ENCODE data around the gene CHRNA5. TPM values are rescaled to one million over a fixed set of nuclear protein-coding genes. Genes with fewer than 3 reads are reported as not detected.

CHRNA5 gene
- total and polyA plus RNA-seq, 9 of the 15 experiments (the other 6 are each of a cell fraction or from before 2014, with no cell fraction given), result 2.8 to 16.1 (median 11.4) TPM

DNA sequence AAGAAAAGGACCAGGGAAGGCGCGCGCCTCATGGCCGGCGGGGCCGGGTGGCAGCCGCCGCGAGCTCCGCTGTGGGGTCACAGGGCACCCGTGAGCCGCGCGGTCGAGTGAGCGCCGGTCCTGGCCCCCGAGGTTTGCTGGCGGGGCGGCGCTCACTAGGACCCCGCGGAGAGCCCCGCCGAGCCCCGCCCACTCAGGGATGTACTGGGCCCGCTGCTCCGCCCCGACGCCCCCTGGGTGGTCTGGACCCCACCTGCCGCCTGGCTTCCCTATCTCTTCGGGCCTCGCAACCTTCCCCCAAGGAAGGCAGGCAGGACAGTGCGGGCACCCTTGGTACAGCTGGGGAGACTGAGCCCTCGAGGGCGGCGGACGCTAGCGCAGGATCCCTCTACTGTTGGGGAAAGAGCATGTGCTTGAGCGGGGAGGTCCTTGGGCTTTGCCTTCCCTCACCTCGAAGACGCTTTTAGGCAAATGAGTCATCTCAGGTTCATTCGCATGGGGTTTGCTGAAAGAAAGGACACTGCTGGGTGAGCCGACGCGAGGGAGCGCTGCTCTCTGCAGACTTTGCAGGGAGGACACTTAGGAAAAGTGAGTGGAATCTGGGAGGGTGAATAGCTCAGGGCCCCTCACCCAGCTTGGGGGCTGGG lies 75.9 kb downstream of the CHRNA5 start, which contains the start of gene CHRNB4:
Gene CHRNB4 (minus strand): TSS at position 109 of the 647 bp plus-strand sequence. CDS start 77 bp downstream, at position 32.
- no TSS peak for BruUV-seq (replicated peaks)
- Histone ChIP-seq H3K4me2 (ENCODE audit: insufficient read depth, low read length) (peak within 1 kb of the TSS; percentile 35), H3K9me1 (ENCODE audit: control insufficient read depth, insufficient read depth, low read length) (no peaks in the 10 kb centered on the region), H3K27me3 (ENCODE audit: control insufficient read depth in 2 of 2, insufficient read depth in 2 of 2, low read length in 2 of 2) (peaks cover 12 to 31% of the 10 kb centered on the region in 2 experiments; a peak in 4 of 5 replicates), H3K4me3 (peak within 1 kb of the TSS; percentile 13; the same call in 1 of the 2 replicates), H3K27ac (ENCODE audit: extremely low read depth, low read depth, low read length) (no peak within 1 kb of the TSS), H2AFZ (ENCODE audit: low read depth, low read length) (peak within 1 kb of the TSS; percentile 44), H3K79me2 (ENCODE audit: control insufficient read depth, insufficient read depth, low read length) (no peaks in the 10 kb centered on the region), H3K4me1 (replicated peaks in 1 of 2; ENCODE audit: control insufficient read depth in 2 of 2, insufficient read depth in 2 of 2, low read length in 2 of 2) (peaks cover 3 to 12% of the 10 kb centered on the region in 2 experiments; a peak in 3 of 5 replicates), H3K9me3 (replicated peaks; ENCODE audit: control insufficient read depth, insufficient read depth, low read depth, low read length) (no peaks in the 10 kb centered on the region), H3K9ac (ENCODE audit: insufficient read depth in 1 of 2, low read depth in 2 of 2, low read length in 2 of 2) (peak within 1 kb of the TSS in 1 of 2 experiments; percentile 26; a peak in 1 of 4 replicates), H4K20me1 (replicated peaks; ENCODE audit: control insufficient read depth, insufficient read depth, low read length) (0 out of 2 replicates have a peak, but pooled peaks cover 3% of the 10 kb centered on the region), H3K36me3 (ENCODE audit: control insufficient read depth, insufficient read depth, low read length) (no peaks in the 10 kb centered on the region)
- FAIRE-seq (no peak), DNase-seq (ENCODE audit: extremely low read depth in 1 of 4, low spot score in 3 of 4) (peak; percentile 45 to 74 (median 59)), ATAC-seq (peak; percentile 78)
- 15% methylated on average over 30 of the region's 47 CpGs for WGBS (ENCODE audit: insufficient coverage, low coverage, missing lambda C conversion rate)
- in situ Hi-C loops (cut with MboI) (no loop called here), intact Hi-C loops (cut with micrococcal nuclease) (no loop called here)
- ChIA-PET CTCF (ENCODE audit: low intra/inter-chr PET ratio) (interaction anchor here (1.1 kb wide), 1 partner anchor 67 kb away, joined by 3 read pairs; no protein-coding TSS in a partner anchor), POLR2A (interaction anchor here (1.3 kb wide), 1 partner anchor 28 kb away, joined by 3 read pairs; no protein-coding TSS in a partner anchor)
- TF ChIP-seq ZNF274 (IDR thresholded peaks at IDR 0.05; ENCODE audit: borderline replicate concordance, low read depth, low read length) (no peak), ATF3 (IDR thresholded peaks at IDR 0.05) (peak; percentile 68), ATF3 (CRISPR knock-in tag; conservative IDR thresholded peaks at IDR 0.05) (no peak), TFAM (CRISPR knock-in tag; conservative IDR thresholded peaks at IDR 0.05) (no peak), E2F6 (IDR thresholded peaks at IDR 0.05; ENCODE audit: borderline replicate concordance in 1 of 2, extremely low read depth in 1 of 2, insufficient read depth in 1 of 2, insufficient read length in 1 of 2, low read depth in 1 of 2, low read length in 1 of 2, poor library complexity in 1 of 2, severe bottlenecking in 1 of 2) (peak; percentile 64 to 89)
- TF ChIP-seq, protein P1, sequence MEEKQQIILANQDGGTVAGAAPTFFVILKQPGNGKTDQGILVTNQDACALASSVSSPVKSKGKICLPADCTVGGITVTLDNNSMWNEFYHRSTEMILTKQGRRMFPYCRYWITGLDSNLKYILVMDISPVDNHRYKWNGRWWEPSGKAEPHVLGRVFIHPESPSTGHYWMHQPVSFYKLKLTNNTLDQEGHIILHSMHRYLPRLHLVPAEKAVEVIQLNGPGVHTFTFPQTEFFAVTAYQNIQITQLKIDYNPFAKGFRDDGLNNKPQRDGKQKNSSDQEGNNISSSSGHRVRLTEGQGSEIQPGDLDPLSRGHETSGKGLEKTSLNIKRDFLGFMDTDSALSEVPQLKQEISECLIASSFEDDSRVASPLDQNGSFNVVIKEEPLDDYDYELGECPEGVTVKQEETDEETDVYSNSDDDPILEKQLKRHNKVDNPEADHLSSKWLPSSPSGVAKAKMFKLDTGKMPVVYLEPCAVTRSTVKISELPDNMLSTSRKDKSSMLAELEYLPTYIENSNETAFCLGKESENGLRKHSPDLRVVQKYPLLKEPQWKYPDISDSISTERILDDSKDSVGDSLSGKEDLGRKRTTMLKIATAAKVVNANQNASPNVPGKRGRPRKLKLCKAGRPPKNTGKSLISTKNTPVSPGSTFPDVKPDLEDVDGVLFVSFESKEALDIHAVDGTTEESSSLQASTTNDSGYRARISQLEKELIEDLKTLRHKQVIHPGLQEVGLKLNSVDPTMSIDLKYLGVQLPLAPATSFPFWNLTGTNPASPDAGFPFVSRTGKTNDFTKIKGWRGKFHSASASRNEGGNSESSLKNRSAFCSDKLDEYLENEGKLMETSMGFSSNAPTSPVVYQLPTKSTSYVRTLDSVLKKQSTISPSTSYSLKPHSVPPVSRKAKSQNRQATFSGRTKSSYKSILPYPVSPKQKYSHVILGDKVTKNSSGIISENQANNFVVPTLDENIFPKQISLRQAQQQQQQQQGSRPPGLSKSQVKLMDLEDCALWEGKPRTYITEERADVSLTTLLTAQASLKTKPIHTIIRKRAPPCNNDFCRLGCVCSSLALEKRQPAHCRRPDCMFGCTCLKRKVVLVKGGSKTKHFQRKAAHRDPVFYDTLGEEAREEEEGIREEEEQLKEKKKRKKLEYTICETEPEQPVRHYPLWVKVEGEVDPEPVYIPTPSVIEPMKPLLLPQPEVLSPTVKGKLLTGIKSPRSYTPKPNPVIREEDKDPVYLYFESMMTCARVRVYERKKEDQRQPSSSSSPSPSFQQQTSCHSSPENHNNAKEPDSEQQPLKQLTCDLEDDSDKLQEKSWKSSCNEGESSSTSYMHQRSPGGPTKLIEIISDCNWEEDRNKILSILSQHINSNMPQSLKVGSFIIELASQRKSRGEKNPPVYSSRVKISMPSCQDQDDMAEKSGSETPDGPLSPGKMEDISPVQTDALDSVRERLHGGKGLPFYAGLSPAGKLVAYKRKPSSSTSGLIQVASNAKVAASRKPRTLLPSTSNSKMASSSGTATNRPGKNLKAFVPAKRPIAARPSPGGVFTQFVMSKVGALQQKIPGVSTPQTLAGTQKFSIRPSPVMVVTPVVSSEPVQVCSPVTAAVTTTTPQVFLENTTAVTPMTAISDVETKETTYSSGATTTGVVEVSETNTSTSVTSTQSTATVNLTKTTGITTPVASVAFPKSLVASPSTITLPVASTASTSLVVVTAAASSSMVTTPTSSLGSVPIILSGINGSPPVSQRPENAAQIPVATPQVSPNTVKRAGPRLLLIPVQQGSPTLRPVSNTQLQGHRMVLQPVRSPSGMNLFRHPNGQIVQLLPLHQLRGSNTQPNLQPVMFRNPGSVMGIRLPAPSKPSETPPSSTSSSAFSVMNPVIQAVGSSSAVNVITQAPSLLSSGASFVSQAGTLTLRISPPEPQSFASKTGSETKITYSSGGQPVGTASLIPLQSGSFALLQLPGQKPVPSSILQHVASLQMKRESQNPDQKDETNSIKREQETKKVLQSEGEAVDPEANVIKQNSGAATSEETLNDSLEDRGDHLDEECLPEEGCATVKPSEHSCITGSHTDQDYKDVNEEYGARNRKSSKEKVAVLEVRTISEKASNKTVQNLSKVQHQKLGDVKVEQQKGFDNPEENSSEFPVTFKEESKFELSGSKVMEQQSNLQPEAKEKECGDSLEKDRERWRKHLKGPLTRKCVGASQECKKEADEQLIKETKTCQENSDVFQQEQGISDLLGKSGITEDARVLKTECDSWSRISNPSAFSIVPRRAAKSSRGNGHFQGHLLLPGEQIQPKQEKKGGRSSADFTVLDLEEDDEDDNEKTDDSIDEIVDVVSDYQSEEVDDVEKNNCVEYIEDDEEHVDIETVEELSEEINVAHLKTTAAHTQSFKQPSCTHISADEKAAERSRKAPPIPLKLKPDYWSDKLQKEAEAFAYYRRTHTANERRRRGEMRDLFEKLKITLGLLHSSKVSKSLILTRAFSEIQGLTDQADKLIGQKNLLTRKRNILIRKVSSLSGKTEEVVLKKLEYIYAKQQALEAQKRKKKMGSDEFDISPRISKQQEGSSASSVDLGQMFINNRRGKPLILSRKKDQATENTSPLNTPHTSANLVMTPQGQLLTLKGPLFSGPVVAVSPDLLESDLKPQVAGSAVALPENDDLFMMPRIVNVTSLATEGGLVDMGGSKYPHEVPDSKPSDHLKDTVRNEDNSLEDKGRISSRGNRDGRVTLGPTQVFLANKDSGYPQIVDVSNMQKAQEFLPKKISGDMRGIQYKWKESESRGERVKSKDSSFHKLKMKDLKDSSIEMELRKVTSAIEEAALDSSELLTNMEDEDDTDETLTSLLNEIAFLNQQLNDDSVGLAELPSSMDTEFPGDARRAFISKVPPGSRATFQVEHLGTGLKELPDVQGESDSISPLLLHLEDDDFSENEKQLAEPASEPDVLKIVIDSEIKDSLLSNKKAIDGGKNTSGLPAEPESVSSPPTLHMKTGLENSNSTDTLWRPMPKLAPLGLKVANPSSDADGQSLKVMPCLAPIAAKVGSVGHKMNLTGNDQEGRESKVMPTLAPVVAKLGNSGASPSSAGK (IDR thresholded peaks at IDR 0.05), result peak; percentile 96

All from K562 (cell line).